GM12878 (cell line): ENCODE results near the gene TP63. TPM values are rescaled to one million over a fixed set of nuclear protein-coding genes. Genes with fewer than 3 reads are reported as not detected.

ENCODE experiments used
- ATAC-seq: fragments of 200-7000 bp; cut with Tn5 transposase; 3 replicates; pipeline ENCODE4 v1.9.1; 2020; ENCODE audit warnings: mild to moderate bottlenecking, moderate library complexity
- BruUV-seq: library from RNA; stranded (reverse); fragments of 400-500 nt; replicated peaks from 2 replicates; lab custom pipeline; 2021; lab: Mats Ljungman, UMichigan
- CTCF ChIA-PET: fragments of 300-600 bp; sonication (Branson Sonifier 250); formaldehyde crosslinking; extraction: SDS; loops from one replicate; lab custom pipeline; 2021; ENCODE audit warnings: inconsistent platforms; lab: Yijun Ruan, JAX
- POLR2A ChIA-PET: fragments of 350-600 bp; formaldehyde crosslinking; extraction: SDS; loops from one replicate; lab custom pipeline; 2021; ENCODE audit warnings: inconsistent platforms; lab: Charles Lee
- RAD21 ChIA-PET: fragments of 300-600 bp; sonication (Branson Sonifier 250); formaldehyde crosslinking; loops from one replicate; lab custom pipeline; 2023; ENCODE audit warnings: antibody characterized with exemption; ENCODE audit not compliant: unreplicated experiment; lab: Charles Lee
- SMC1A ChIA-PET: fragments of 300-600 bp; sonication (Branson Sonifier 250); formaldehyde crosslinking; loops from one replicate; lab custom pipeline; 2023; ENCODE audit not compliant: unreplicated experiment, uncharacterized antibody; lab: Charles Lee
- DNase-seq: peaks from one replicate; pipeline ENCODE4 v3.0.0-alpha.2; 2011; ENCODE audit warnings: low read depth, low spot score
- FAIRE-seq: peaks from 3 replicates; lab custom pipeline; 2011; peaks lifted over from hg19 to GRCh38; lab: Jason Lieb, UNC
- H2AFZ ChIP-seq: 2 replicates; pipeline ENCODE4 v1.6.0; 2011; ENCODE audit warnings: low read depth, low read length, control low read depth; ENCODE audit not compliant: control insufficient read depth
- H3K27ac ChIP-seq: 2 replicates; pipeline ENCODE4 v1.5.1; 2011; ENCODE audit warnings: control low read depth; ENCODE audit not compliant: control insufficient read depth, insufficient read depth
- H3K27me3 ChIP-seq, 2 experiments: replicated peaks in 1 of 2; 2 replicates each; pipeline versions ENCODE4 v1.6.0 to v1.6.1; 2011; ENCODE audit warnings: low read length in 1 of 2; ENCODE audit not compliant: control insufficient read depth in 2 of 2, insufficient read depth in 2 of 2
- H3K36me3 ChIP-seq, 2 experiments: 2 replicates each; pipeline ENCODE4 v1.5.1; 2011; ENCODE audit warnings: low read length in 1 of 2; ENCODE audit not compliant: control insufficient read depth in 2 of 2, insufficient read depth in 2 of 2
- H3K4me1 ChIP-seq: 2 replicates; pipeline ENCODE4 v1.6.1; 2011; ENCODE audit warnings: mild to moderate bottlenecking, low read length, moderate library complexity, mixed read lengths; ENCODE audit not compliant: control insufficient read depth, insufficient read depth
- H3K4me2 ChIP-seq: 2 replicates; pipeline ENCODE4 v1.6.0; 2011; ENCODE audit warnings: control low read depth; ENCODE audit not compliant: control insufficient read depth, insufficient read depth
- H3K4me3 ChIP-seq: fragments of 200-600 bp; sonication (generic); 2 replicates; pipeline ENCODE4 v1.5.1; 2016
- H3K79me2 ChIP-seq: 2 replicates; pipeline ENCODE4 v1.6.0; 2011; ENCODE audit warnings: low read length; ENCODE audit not compliant: control insufficient read depth, insufficient read depth
- H3K9ac ChIP-seq: 2 replicates; pipeline ENCODE4 v1.8.0; 2011; ENCODE audit warnings: low read length, control low read depth, mixed read lengths; ENCODE audit not compliant: control insufficient read depth, insufficient read depth
- H3K9me3 ChIP-seq: replicated peaks from 3 replicates; pipeline ENCODE4 v1.5.1; 2011; ENCODE audit warnings: mild to moderate bottlenecking, low read length; ENCODE audit not compliant: control insufficient read depth, insufficient read depth
- H4K20me1 ChIP-seq: 2 replicates; pipeline ENCODE4 v1.6.0; 2011; ENCODE audit not compliant: control insufficient read depth, insufficient read depth
- CBFB ChIP-seq: IDR thresholded peaks from 2 replicates; pipeline ENCODE4 v1.6.1; 2016; ENCODE audit warnings: antibody characterized with exemption, low read depth
- DPF2 ChIP-seq: fragments of 450-650 bp; IDR thresholded peaks from 2 replicates; pipeline ENCODE4 v1.6.1; 2017; ENCODE audit warnings: mild to moderate bottlenecking
- ESRRA ChIP-seq: IDR thresholded peaks from 2 replicates; pipeline ENCODE4 v1.6.1; 2012; ENCODE audit warnings: mild to moderate bottlenecking, low read length, improper control_type of control experiment
- ETV6 ChIP-seq, 2 experiments: fragments of 450-650 bp in 1 of 2; IDR thresholded peaks in 1 of 2; conservative IDR thresholded peaks in 1 of 2; 2 replicates each; pipeline ENCODE4 v1.6.1; 2014; ENCODE audit warnings: antibody characterized with exemption in 1 of 2, borderline replicate concordance in 1 of 2, low read depth in 1 of 2, mild to moderate bottlenecking in 1 of 2, moderate library complexity in 1 of 2
- FOS ChIP-seq: IDR thresholded peaks from 3 replicates; pipeline ENCODE4 v1.6.1; 2011; ENCODE audit warnings: borderline replicate concordance; ENCODE audit not compliant: insufficient read length; ENCODE audit errors: extremely low read depth
- HDAC6 ChIP-seq: fragments of 200-600 bp; sonication (generic); IDR thresholded peaks from one replicate; pipeline ENCODE4 v1.8.0; 2017; ENCODE audit warnings: antibody characterized with exemption; ENCODE audit not compliant: unreplicated experiment
- IKZF2 ChIP-seq, 2 experiments: fragments of 450-650 bp; IDR thresholded peaks; 2 replicates each; pipeline ENCODE4 v1.6.1; 2017; ENCODE audit warnings: mild to moderate bottlenecking in 2 of 2, moderate library complexity in 2 of 2
- IRF4 ChIP-seq: IDR thresholded peaks from 2 replicates; pipeline ENCODE4 v1.6.1; 2011; ENCODE audit warnings: low read depth, low read length
- MYB ChIP-seq: fragments of 150-350 bp; IDR thresholded peaks from 2 replicates; pipeline ENCODE4 v1.6.1; 2014; ENCODE audit warnings: mild to moderate bottlenecking, low read depth, low read length, borderline replicate concordance
- MYC ChIP-seq: IDR thresholded peaks from 2 replicates; pipeline ENCODE4 v1.6.1; 2011; ENCODE audit warnings: mild to moderate bottlenecking, low read length, moderate library complexity, inconsistent platforms; ENCODE audit not compliant: insufficient read depth, insufficient replicate concordance, insufficient read length, severe bottlenecking
- NFIC ChIP-seq: IDR thresholded peaks from 2 replicates; pipeline ENCODE4 v1.6.1; 2012; ENCODE audit warnings: low read depth, mild to moderate bottlenecking, inconsistent platforms, low read length, moderate library complexity
- PAX5 ChIP-seq: IDR thresholded peaks from 2 replicates; pipeline ENCODE4 v1.6.1; 2011; ENCODE audit warnings: low read depth, low read length, borderline replicate concordance
- PML ChIP-seq: IDR thresholded peaks from 2 replicates; pipeline ENCODE4 v1.6.1; 2012; ENCODE audit warnings: low read length, inconsistent platforms
- POLR2AphosphoS5 ChIP-seq: IDR thresholded peaks from 2 replicates; pipeline ENCODE4 v1.6.1; 2011; ENCODE audit warnings: mild to moderate bottlenecking, low read length, inconsistent platforms
- RAD21 ChIP-seq: IDR thresholded peaks from 2 replicates; pipeline ENCODE4 v1.6.1; 2011; ENCODE audit warnings: mild to moderate bottlenecking, low read depth, low read length, moderate library complexity; ENCODE audit not compliant: insufficient read depth
- RUNX3 ChIP-seq: IDR thresholded peaks from 2 replicates; pipeline ENCODE4 v1.6.1; 2012; ENCODE audit warnings: low read length, inconsistent platforms
- SPI1 ChIP-seq: IDR thresholded peaks from 2 replicates; pipeline ENCODE4 v1.6.1; 2011; ENCODE audit warnings: low read depth, mild to moderate bottlenecking, low read length, moderate library complexity, borderline replicate concordance; ENCODE audit not compliant: insufficient read depth
- TARDBP ChIP-seq: IDR thresholded peaks from 2 replicates; pipeline ENCODE4 v1.6.1; 2016; ENCODE audit warnings: borderline replicate concordance
- WGBS: methylation state at CpG from one replicate; pipeline ENCODE4 v1.1.6; 2016; ENCODE audit warnings: low lambda C conversion rate; ENCODE audit not compliant: insufficient replicate concordance, insufficient coverage; ENCODE audit errors: missing lambda C conversion rate; 5-methylcytosine and 5-hydroxymethylcytosine counted together
- in situ Hi-C: fragments of 300-500 bp; cut with MboI; formaldehyde crosslinking; loops from 9 replicates; pipeline ENCODE4 v1.14.3; 2018; ENCODE audit warnings: mixed read lengths
- intact Hi-C: fragments of 100-400 bp; cut with micrococcal nuclease; formaldehyde crosslinking; loops from one replicate; pipeline ENCODE4 v1.14.2; 2022; ENCODE audit not compliant: unreplicated experiment
- polyA plus RNA-seq, 11 experiments: library from polyadenylated mRNA; depleted of rRNA in 4 of 11; unstranded in 6 of 11; stranded (reverse) in 5 of 11; fragments of >200 nt; fragmentation: Nextera tagmentation in 4 of 11; fragmentation: Illumina TruSeq in 1 of 11; extraction: Ambion mirVana in 4 of 11; extraction: Trizol in 1 of 11; gene quantifications; 1 replicate in 1 of 11; 2 replicates in 10 of 11; pipeline versions ENCODE4 v1.2.1 to v1.2.3, GENCODE V29; 2011 to 2016; ENCODE audit warnings: inconsistent platforms in 2 of 11, missing spikeins in 2 of 11, low read depth in 1 of 11
- total RNA-seq, 4 experiments: library from RNA; depleted of rRNA in 3 of 4; stranded (reverse); fragments of >200 nt in 3 of 4; fragmentation: Illumina TruSeq in 1 of 4; extraction: Trizol in 1 of 4; gene quantifications; 2 replicates each; pipeline versions ENCODE4 v1.2.1 to v1.2.3, GENCODE V29; 2013 to 2021
- TF ChIP-seq, protein P1 (sequence below): IDR thresholded peaks from 2 replicates; pipeline ENCODE4 v1.6.1; 2011; ENCODE audit warnings: low read depth, mild to moderate bottlenecking, low read length, moderate library complexity, borderline replicate concordance; ENCODE audit errors: extremely low read depth
- TF ChIP-seq, protein P2 (sequence below): fragments of 450-650 bp; IDR thresholded peaks from 2 replicates; pipeline ENCODE4 v1.6.1; 2017; ENCODE audit warnings: low read depth, mild to moderate bottlenecking, moderate library complexity
- TF ChIP-seq, protein P3 (sequence below): IDR thresholded peaks from 2 replicates; pipeline ENCODE4 v1.6.1; 2012; ENCODE audit warnings: low read depth, low read length, improper control_type of control experiment

Gene TP63
- total and polyA plus RNA-seq, 10 of the 15 experiments (the other 5 are each of a cell fraction or from before 2014, with no cell fraction given) = 1.4 to 10.8 (median 6.2) TPM

DNA sequence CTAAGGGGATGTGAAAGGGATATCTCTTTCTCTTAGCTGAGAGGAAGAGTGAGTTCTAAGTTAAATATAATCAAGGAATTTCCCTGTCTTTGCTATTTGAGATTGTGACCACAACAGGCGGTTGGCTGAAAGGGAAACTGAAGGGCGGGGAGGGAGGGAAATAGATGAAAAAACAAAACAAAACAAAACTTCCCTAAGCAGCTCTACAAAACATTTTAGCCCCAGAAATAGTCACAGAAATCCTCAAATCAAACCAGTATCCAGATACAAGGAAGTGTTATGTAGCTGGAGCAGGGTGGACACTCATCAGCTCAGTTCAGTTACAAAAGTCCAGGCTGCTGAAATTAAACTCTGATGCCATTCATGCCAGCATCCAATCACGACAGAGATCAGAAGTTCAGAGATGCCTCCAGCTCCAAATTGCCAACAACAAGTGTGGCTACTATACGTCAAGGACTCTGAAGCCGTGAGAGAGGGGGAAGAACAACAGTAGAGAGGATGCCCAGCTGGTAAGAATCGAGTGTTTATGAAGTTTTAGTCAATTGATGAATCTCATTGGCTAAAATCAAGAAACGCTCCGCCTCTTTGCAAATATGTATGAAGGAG lies 319 bp upstream of the TP63 start:
- H3K36me3 ChIP-seq = no peaks in the 10 kb centered on the region
- peak overlapping the region; percentile 65 for H2AFZ ChIP-seq
- WGBS = 5% methylated on average over 8 of the region's 8 CpGs
- H3K27me3 ChIP-seq = no peaks in the 10 kb centered on the region
- peak overlapping the region; percentile 65 for H3K4me3 ChIP-seq
- no peaks in the 10 kb centered on the region for H4K20me1 ChIP-seq
- peak; percentile 66 for FAIRE-seq
- peaks cover 13% of the 10 kb centered on the region; the same call in 1 of the 2 replicates for H3K4me1 ChIP-seq
- in situ Hi-C loops = no loop called here
- ChIA-PET POLR2A (interaction anchor here (0.6 to 2.1 kb wide), 7 partner anchors 10 to 1773 kb away, joined by 3 to 10 read pairs (median 3); no protein-coding TSS in a partner anchor), RAD21 (interaction anchor here (0.6 to 3.9 kb wide), 19 partner anchors 9 to 793 kb away, joined by 3 to 29 read pairs (median 5); no protein-coding TSS in a partner anchor), SMC1A (interaction anchor here (0.6 to 5.5 kb wide), 24 partner anchors 10 to 746 kb away, joined by 3 to 39 read pairs (median 5); no protein-coding TSS in a partner anchor), CTCF (interaction anchor here (0.9 to 2.3 kb wide), 5 partner anchors 10 to 358 kb away, joined by 3 to 7 read pairs (median 4); no protein-coding TSS in a partner anchor)
- DNase-seq = peak; percentile 73
- peaks cover 19% of the 10 kb centered on the region for H3K79me2 ChIP-seq
- no TSS peak for BruUV-seq
- peak; percentile 81 for ATAC-seq
- H3K27ac ChIP-seq = peak overlapping the region; percentile 86
- H3K9me3 ChIP-seq = peaks cover 2% of the 10 kb centered on the region; the same call in 2 of the 3 replicates
- intact Hi-C loops = loop anchor here (2.0 to 5.0 kb wide), 6 partner anchors 44 to 359 kb away; no protein-coding TSS in a partner anchor
- peak overlapping the region; percentile 48 for H3K9ac ChIP-seq
- peak overlapping the region; percentile 82 for H3K4me2 ChIP-seq
- TF ChIP-seq MYC = no peak
- TF ChIP-seq, protein P1, sequence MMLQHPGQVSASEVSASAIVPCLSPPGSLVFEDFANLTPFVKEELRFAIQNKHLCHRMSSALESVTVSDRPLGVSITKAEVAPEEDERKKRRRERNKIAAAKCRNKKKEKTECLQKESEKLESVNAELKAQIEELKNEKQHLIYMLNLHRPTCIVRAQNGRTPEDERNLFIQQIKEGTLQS = no peak
- no peak for TF ChIP-seq PAX5
- TF ChIP-seq POLR2AphosphoS5 = peak; percentile 57
- no peak for TF ChIP-seq ESRRA
- TF ChIP-seq CBFB = peak; percentile 51; the same call in 1 of the 2 replicates
- peak; percentile 60; the same call in 1 of the 2 replicates for TF ChIP-seq NFIC
- 0 out of 2 replicates have a peak, but pooled peaks have one; percentile 6 for TF ChIP-seq RAD21
- TF ChIP-seq IRF4 = no peak
- peak; percentile 18; the same call in 1 of the 2 replicates for TF ChIP-seq SPI1
- peak in 1 of 2 experiments; percentile 49; a peak in 1 of 4 replicates for TF ChIP-seq ETV6 (conservative IDR thresholded peaks at IDR 0.05 in 1 of 2, IDR thresholded peaks at IDR 0.05 in 1 of 2; ENCODE audit: borderline replicate concordance in 1 of 2, low read depth in 1 of 2)
- TF ChIP-seq RUNX3 = peak; percentile 89
- no peak for TF ChIP-seq HDAC6
- peak; percentile 46; the same call in 1 of the 2 replicates for TF ChIP-seq DPF2
- TF ChIP-seq MYB = no peak
- TF ChIP-seq, protein P2, sequence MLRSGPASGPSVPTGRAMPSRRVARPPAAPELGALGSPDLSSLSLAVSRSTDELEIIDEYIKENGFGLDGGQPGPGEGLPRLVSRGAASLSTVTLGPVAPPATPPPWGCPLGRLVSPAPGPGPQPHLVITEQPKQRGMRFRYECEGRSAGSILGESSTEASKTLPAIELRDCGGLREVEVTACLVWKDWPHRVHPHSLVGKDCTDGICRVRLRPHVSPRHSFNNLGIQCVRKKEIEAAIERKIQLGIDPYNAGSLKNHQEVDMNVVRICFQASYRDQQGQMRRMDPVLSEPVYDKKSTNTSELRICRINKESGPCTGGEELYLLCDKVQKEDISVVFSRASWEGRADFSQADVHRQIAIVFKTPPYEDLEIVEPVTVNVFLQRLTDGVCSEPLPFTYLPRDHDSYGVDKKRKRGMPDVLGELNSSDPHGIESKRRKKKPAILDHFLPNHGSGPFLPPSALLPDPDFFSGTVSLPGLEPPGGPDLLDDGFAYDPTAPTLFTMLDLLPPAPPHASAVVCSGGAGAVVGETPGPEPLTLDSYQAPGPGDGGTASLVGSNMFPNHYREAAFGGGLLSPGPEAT = peak; percentile 37; the same call in 1 of the 2 replicates
- TF ChIP-seq PML = no peak
- TF ChIP-seq TARDBP = no peak
- TF ChIP-seq IKZF2 (IDR thresholded peaks at IDR 0.05) = peak; percentile 64 to 75
- TF ChIP-seq, protein P3, sequence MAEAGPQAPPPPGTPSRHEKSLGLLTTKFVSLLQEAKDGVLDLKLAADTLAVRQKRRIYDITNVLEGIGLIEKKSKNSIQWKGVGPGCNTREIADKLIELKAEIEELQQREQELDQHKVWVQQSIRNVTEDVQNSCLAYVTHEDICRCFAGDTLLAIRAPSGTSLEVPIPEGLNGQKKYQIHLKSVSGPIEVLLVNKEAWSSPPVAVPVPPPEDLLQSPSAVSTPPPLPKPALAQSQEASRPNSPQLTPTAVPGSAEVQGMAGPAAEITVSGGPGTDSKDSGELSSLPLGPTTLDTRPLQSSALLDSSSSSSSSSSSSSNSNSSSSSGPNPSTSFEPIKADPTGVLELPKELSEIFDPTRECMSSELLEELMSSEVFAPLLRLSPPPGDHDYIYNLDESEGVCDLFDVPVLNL = no peak
- no peak for TF ChIP-seq FOS
